Dendritic cell treated with granulocyte-macrophage colony-stimulating factor and Interleukin-4, amounts not matched to agents 40 ng/mL and 50 ng/mL, for 4 days (primary cell): ENCODE measurements around the gene SPDYC.

Source experiments
- H3K27ac Mint-ChIP-seq: one replicate; pipeline ENCODE4 v1.8.0; 2022; ENCODE audit warnings: mild to moderate bottlenecking, mixed read lengths
- H3K27me3 Mint-ChIP-seq: one replicate; pipeline ENCODE4 v1.8.0; 2022; ENCODE audit warnings: mild to moderate bottlenecking, mixed read lengths
- H3K36me3 Mint-ChIP-seq: one replicate; pipeline ENCODE4 v1.8.0; 2022; ENCODE audit warnings: low read depth, mixed read lengths
- H3K4me1 Mint-ChIP-seq: one replicate; pipeline ENCODE4 v1.8.0; 2022; ENCODE audit warnings: low read depth, mixed read lengths
- H3K4me3 Mint-ChIP-seq: one replicate; pipeline ENCODE4 v1.8.0; 2022; ENCODE audit warnings: mild to moderate bottlenecking, moderate library complexity, mixed read lengths
- H3K9me3 Mint-ChIP-seq: one replicate; pipeline ENCODE4 v1.8.0; 2022; ENCODE audit warnings: mixed read lengths
- intact Hi-C: fragments of 100-400 bp; cut with micrococcal nuclease; formaldehyde crosslinking; loops from one replicate; pipeline ENCODE4 v1.15.0; 2022

SPDYC gene

DNA sequence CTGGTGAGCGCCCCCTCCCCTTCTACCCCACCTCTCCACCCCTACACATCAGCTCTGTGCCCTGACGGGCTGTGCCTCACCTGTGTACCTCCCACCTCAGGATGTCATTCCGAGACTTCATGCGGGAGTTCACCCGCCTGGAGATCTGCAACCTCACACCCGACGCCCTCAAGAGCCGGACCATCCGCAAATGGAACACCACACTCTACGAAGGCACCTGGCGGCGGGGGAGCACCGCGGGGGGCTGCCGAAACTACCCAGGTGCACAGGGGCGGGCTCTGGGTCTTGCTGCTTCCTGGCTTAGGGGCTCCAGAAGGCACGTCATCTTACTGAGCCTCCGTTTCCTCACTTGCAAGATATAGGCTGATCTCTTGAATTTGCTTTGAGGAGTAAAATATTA lies 18.5 kb downstream of the SPDYC start:
- H3K4me1 Mint-ChIP-seq = peaks cover 55% of the 10 kb centered on the region
- H3K27ac Mint-ChIP-seq = no peak overlapping the region
- H3K9me3 Mint-ChIP-seq = no peaks in the 10 kb centered on the region
- intact Hi-C loops = no loop called here
- no peaks in the 10 kb centered on the region for H3K27me3 Mint-ChIP-seq
- no peak overlapping the region for H3K4me3 Mint-ChIP-seq
- peaks cover 85% of the 10 kb centered on the region for H3K36me3 Mint-ChIP-seq

DNA sequence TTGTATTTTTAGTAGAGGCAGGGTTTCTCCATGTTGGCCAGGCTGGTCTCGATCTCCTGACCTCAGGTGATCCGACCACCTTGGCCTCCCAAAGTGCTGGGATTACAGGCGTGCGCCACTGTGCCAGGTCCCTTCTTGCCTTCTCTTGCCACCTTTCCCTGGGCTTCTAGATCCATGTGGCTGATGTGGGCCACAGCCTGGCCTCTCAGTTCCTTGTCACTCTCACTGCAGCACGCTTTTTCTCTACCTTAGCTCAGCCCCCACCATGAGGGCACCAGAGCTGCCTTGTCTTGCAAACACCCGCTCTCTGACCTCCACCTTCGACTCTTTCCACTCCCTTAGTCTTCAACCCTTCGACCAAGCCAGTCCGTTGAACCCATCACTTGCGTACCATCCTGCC lies 19.2 kb downstream of the SPDYC start:
- Mint-ChIP-seq H3K9me3 (no peaks in the 10 kb centered on the region), H3K27ac (peak overlapping the region; percentile 61), H3K36me3 (peaks cover 85% of the 10 kb centered on the region), H3K27me3 (no peaks in the 10 kb centered on the region), H3K4me1 (peaks cover 48% of the 10 kb centered on the region), H3K4me3 (peak overlapping the region; percentile 71)
- intact Hi-C loops = no loop called here

DNA sequence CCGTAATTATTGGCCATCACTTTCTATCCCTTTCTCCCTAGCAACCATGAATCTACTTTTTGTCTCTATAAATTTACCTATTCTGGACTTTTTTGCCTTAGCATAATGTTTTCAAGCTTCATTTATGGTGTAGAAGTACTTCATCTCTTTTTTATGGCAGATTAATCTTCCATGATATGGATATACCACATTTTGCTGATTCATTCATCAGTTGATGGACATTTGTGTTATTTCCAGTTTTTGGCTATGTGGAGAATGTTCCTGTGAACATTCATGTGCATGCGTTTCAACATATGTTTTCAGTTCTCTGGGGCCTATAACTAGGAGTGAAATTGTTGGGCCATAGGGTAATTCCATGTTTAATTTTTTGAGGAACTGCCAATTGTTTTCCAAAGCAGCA lies 24.5 kb downstream of the SPDYC start:
- no peaks in the 10 kb centered on the region for H3K27me3 Mint-ChIP-seq
- no peaks in the 10 kb centered on the region for H3K9me3 Mint-ChIP-seq
- intact Hi-C loops = no loop called here
- no peak overlapping the region for H3K4me3 Mint-ChIP-seq
- peaks cover 24% of the 10 kb centered on the region for H3K4me1 Mint-ChIP-seq
- H3K27ac Mint-ChIP-seq = no peak overlapping the region
- H3K36me3 Mint-ChIP-seq = peaks cover 81% of the 10 kb centered on the region

DNA sequence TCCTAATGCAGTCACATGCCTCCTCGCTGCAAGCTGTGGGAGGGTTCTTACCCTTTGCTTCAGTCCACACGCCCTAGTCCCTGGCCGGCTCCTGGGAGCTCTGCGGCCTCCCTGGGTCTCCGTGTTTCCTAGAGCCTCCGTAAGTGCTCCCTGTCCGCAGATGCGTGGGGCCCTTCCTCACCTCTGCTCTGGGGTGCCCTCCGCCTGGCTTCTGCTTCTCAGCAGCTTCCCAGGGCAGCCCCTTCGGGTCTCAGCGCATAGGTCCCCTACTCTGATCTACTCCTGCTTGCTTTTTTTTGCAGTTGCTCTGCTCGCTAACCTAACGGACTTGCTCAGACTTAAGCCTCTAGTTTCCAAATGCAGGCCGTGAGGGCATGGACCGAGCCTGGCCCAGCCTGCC lies 34.1 kb downstream of the SPDYC start:
- Mint-ChIP-seq H3K9me3 (no peaks in the 10 kb centered on the region), H3K4me3 (no peak overlapping the region), H3K4me1 (peaks cover 23% of the 10 kb centered on the region), H3K36me3 (peaks cover 100% of the 10 kb centered on the region), H3K27me3 (no peaks in the 10 kb centered on the region), H3K27ac (no peak overlapping the region)
- intact Hi-C loops = loop anchor here (5.0 kb wide), 1 partner anchor 48 kb away; no protein-coding TSS in a partner anchor

DNA sequence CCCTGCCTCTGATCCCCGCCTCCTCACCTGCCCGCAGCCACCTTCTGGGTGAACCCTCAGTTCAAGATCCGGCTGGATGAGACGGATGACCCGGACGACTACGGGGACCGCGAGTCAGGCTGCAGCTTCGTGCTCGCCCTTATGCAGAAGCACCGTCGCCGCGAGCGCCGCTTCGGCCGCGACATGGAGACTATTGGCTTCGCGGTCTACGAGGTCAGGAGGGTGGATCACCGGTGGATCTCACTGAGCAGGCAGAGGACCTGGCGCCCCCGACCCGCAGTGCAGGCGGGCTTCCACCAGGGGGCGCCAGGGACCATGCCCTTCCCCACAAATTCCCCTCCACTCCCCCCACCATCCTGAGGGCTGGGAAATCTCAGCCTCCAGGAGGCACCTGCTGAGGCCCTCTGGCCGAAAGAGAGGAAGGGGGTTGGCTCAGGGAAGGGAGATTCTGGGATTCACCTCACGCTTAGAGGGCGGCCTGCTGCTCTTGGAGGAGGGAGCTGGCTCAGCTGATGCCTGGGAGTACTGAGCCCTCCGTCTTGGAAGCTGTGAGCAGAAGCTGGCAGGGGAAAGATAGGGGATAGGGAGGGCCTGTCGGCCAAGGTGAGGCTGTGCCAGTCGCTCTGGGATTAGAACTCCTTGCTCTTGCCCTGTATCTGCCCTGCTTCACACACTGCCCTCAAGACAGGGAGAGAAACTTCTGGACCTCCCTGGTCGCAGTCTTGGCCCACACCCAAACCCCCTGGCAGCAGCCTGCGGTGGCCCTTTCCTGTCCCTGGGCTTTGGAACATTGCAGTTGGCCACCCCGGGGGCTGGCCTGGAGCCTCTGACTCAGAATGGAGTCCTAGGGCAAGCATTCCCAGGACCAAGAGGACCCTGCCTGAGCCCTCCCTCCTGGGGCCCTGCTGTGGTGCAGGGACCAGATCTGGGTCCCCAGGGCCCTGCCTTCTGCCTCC lies 34.9 kb downstream of the SPDYC start:
- intact Hi-C loops = loop anchor here (5.0 kb wide), 1 partner anchor 47 kb away; no protein-coding TSS in a partner anchor
- Mint-ChIP-seq H3K9me3 (no peaks in the 10 kb centered on the region), H3K27me3 (no peaks in the 10 kb centered on the region)

DNA sequence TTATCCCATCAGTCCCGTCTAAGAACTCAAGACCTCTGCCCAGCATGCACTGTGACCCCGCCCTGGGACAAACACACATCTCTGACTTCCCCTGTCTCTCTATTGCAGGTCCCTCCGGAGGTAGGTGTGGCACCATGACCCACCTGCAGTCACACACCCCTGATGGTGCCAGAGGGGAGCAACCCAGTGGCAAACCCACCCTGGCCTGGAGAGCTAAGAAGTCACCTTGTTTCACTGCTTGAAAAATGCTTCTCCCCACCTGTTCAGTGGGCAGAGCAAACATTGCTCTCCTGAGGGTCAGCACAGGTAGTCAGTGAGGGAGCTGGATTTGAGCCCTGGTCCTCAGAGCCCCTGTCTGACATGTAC lies 35.6 kb downstream of the SPDYC start:
- peaks cover 25% of the 10 kb centered on the region for H3K4me1 Mint-ChIP-seq
- no peak overlapping the region for H3K4me3 Mint-ChIP-seq
- intact Hi-C loops = no loop called here
- H3K27me3 Mint-ChIP-seq = no peaks in the 10 kb centered on the region
- no peaks in the 10 kb centered on the region for H3K9me3 Mint-ChIP-seq
- H3K27ac Mint-ChIP-seq = no peak overlapping the region
- H3K36me3 Mint-ChIP-seq = peaks cover 100% of the 10 kb centered on the region

More for the DNA sequence above, 34.9 kb downstream of the SPDYC start:
- Mint-ChIP-seq H3K27ac (no peak overlapping the region), H3K36me3 (peaks cover 100% of the 10 kb centered on the region), H3K4me3 (no peak overlapping the region), H3K4me1 (peaks cover 25% of the 10 kb centered on the region)

DNA sequence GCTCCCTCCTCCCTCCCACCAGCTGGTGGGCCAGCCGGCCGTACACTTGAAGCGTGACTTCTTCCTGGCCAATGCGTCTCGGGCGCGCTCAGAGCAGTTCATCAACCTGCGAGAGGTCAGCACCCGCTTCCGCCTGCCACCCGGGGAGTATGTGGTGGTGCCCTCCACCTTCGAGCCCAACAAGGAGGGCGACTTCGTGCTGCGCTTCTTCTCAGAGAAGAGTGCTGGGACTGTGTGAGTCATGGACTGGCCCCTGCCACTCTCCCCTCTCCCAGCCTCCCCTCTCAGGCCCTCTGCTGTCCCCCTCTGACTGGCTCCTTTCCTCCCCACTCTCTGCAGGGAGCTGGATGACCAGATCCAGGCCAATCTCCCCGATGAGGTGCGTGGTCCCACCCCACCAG lies 36.4 kb downstream of the SPDYC start:
- H3K4me1 Mint-ChIP-seq = peaks cover 25% of the 10 kb centered on the region
- no peaks in the 10 kb centered on the region for H3K27me3 Mint-ChIP-seq
- H3K9me3 Mint-ChIP-seq = no peaks in the 10 kb centered on the region
- peaks cover 100% of the 10 kb centered on the region for H3K36me3 Mint-ChIP-seq
- H3K4me3 Mint-ChIP-seq = no peak overlapping the region
- no peak overlapping the region for H3K27ac Mint-ChIP-seq
- intact Hi-C loops = no loop called here

DNA sequence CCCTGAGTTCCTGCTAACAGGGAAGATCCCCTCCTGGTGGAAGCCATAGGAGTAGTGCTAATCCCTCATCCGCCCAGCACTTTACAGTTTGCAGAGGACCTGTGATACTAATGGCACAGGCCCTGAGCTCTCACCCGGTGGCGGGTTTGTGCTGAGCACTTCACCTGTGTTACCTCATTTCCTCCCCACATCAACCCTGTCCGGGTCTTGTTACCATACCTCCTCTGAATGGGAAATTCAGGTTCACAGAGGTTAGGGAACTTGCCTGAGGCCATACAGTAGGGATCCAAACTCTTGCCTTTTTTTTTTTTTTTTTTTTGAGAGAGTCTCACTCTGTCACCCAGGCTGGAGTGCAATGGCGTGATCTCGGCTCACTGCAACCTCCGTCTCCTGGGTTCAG lies 36.9 kb downstream of the SPDYC start:
- no peak overlapping the region for H3K27ac Mint-ChIP-seq
- no peak overlapping the region for H3K4me3 Mint-ChIP-seq
- no peaks in the 10 kb centered on the region for H3K27me3 Mint-ChIP-seq
- H3K4me1 Mint-ChIP-seq = peaks cover 25% of the 10 kb centered on the region
- no peaks in the 10 kb centered on the region for H3K9me3 Mint-ChIP-seq
- H3K36me3 Mint-ChIP-seq = peaks cover 100% of the 10 kb centered on the region
- intact Hi-C loops = no loop called here

DNA sequence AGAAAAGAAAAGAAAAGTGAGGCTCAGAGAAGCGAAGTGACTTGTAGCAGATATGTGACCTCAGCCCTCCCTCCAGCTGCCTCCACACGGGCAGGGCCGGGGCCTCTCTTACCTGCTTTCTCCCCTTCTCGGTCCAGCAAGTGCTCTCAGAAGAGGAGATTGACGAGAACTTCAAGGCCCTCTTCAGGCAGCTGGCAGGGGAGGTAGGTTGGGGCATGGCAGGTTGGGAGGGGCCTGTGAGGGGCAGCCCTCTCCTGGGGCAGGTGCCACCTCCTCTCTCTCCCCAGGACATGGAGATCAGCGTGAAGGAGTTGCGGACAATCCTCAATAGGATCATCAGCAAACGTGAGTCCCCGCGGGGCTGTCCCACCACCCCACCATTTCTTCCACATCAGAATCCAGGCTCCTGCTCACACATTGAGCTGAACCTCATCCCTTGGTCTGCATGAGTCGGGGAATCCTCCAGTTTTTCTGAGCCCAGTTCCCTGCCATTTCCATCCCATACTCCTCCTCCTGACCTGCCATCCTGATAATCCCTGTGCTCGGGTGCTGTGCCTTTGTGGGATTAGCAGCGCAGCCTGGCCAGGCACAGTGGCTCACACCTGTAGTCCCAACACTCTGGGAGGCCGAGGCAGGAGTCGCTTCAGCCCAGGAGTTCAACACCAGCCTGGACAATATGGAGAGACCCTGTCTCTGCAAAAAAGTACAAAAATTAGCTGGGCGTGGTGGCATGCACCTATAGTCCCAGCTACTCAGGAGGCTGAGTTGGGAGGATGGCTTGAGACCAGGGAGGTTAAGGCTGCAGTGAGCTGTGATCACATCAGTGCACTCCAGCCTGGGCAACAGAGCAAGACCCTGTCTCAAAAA lies 38.1 kb downstream of the SPDYC start:
- intact Hi-C loops = no loop called here
- no peak overlapping the region for H3K4me3 Mint-ChIP-seq
- H3K27me3 Mint-ChIP-seq = no peaks in the 10 kb centered on the region
- no peaks in the 10 kb centered on the region for H3K9me3 Mint-ChIP-seq
- peaks cover 92% of the 10 kb centered on the region for H3K36me3 Mint-ChIP-seq
- H3K27ac Mint-ChIP-seq = peak overlapping the region; percentile 2
- H3K4me1 Mint-ChIP-seq = peaks cover 32% of the 10 kb centered on the region

DNA sequence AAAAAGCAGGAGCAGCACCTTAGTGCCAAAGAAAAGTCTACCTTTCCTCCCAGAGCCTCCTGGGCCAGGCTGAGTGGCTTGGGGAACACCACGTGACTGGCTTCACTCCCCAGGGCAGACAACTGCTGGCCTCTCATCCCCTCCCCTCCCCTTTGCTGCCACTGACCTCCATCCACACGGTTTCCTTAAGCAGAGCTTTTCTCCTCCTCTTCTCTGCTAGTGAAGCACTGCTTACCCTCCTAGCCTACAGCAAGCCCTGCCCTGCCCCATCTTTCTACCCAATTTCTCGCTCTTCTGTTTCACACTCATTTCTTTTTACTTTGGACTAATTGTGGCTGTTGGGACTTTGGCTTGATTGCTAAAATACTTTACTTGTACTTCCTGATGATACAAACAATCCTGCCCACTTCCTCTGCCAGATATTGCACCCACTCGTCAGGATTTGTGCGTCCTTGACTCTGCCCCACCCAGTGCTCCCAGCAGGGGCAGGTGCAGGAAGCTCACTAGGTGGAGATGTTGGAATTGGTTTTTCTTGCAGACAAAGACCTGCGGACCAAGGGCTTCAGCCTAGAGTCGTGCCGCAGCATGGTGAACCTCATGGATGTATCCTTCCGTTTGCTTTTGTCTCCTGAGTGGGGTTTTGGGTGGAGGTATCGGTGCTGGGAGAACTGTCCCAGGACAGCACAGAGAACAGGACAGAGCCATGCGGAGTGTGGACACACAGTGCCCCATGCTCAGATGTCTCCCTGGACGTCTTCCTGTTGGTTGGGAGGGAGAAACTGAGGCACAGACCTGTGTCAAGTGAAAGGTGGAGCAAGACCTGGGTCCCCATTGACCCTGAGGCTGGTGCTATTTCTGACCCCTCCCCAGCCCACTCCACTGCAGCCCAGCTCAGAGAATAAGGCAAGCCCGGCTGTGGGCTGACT lies 39.0 kb downstream of the SPDYC start:
- Mint-ChIP-seq H3K27ac (peak overlapping the region; percentile 2), H3K4me3 (no peak overlapping the region)

DNA sequence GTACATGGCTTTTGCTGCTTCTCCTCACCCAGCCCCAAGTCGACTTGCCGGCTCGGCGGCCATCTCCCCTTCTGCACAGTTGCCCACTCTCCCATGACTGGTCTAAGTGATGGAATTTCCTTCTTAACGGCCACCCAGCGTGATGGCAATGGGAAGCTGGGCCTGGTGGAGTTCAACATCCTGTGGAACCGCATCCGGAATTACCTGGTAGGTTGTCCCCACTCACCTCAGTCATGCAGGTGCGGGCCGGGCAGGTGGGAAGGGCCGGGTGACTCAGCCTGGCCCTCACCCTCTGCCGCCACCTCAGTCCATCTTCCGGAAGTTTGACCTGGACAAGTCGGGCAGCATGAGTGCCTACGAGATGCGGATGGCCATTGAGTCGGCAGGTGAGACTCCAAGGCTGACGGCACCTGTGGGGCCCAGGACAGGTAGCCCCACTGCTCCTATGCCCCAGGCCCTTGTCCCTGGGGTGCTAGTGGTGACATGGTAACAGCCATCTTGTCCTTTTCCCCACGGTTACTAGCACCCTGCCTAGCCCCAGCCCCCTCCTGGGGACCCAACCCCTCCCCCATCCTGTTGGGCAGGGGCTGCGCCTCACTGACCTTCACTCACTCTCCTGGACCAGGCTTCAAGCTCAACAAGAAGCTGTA lies 39.8 kb downstream of the SPDYC start:
- peaks cover 75% of the 10 kb centered on the region for H3K36me3 Mint-ChIP-seq

More for the DNA sequence above, 39.0 kb downstream of the SPDYC start:
- H3K4me1 Mint-ChIP-seq = peaks cover 41% of the 10 kb centered on the region
- intact Hi-C loops = no loop called here
- peaks cover 83% of the 10 kb centered on the region for H3K36me3 Mint-ChIP-seq
- peaks cover 3% of the 10 kb centered on the region for H3K27me3 Mint-ChIP-seq
- H3K9me3 Mint-ChIP-seq = no peaks in the 10 kb centered on the region

DNA sequence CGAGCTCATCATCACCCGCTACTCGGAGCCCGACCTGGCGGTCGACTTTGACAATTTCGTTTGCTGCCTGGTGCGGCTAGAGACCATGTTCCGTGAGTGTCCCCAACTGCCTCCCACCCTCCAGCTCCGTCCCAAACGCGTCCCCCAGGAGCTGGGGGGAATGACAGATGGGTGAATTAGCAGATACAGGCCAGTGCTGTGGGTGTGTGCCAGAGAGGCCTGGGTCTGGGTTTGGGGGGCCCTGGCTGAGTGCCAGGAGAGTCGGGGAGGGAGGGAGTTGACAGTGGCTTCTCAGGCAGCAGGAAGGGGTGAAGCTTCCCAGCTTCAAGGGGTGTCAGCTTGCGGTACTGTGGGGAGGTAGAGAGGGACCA lies 40.3 kb downstream of the SPDYC start:
- Mint-ChIP-seq H3K36me3 (peaks cover 70% of the 10 kb centered on the region), H3K27me3 (peaks cover 3% of the 10 kb centered on the region), H3K4me3 (no peak overlapping the region), H3K4me1 (peaks cover 35% of the 10 kb centered on the region), H3K9me3 (no peaks in the 10 kb centered on the region), H3K27ac (no peak overlapping the region)
- intact Hi-C loops = no loop called here

More for the DNA sequence above, 39.8 kb downstream of the SPDYC start:
- no peak overlapping the region for H3K4me3 Mint-ChIP-seq
- peaks cover 3% of the 10 kb centered on the region for H3K27me3 Mint-ChIP-seq
- peaks cover 34% of the 10 kb centered on the region for H3K4me1 Mint-ChIP-seq
- no peak overlapping the region for H3K27ac Mint-ChIP-seq
- intact Hi-C loops = no loop called here
- H3K9me3 Mint-ChIP-seq = no peaks in the 10 kb centered on the region

DNA sequence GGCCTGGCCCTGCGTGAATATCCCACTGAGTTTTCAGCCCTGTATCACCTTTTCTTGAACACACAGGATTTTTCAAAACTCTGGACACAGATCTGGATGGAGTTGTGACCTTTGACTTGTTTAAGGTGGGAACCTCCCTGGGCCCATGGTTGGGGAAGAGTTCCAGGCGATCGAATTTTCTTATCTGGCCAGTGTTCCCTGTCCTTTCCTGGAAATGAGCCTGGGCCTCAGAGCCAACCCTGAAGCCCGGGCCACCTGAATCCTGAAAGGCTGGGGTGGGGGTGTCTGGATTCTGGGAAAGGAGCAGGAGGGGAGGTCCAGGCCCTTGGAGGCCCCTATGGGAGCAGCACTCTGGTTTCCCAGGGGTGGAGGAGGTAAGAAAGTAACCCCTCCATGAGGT lies 40.7 kb downstream of the SPDYC start:
- Mint-ChIP-seq H3K27me3 (peaks cover 5% of the 10 kb centered on the region), H3K36me3 (peaks cover 66% of the 10 kb centered on the region), H3K27ac (no peak overlapping the region), H3K4me1 (peaks cover 39% of the 10 kb centered on the region), H3K9me3 (peaks cover 2% of the 10 kb centered on the region), H3K4me3 (no peak overlapping the region)
- intact Hi-C loops = no loop called here
